Liver (tissue), 3 donors: Measurements from ENCODE around the gene SPTBN5.

ENCODE experiments used
- EGR1 ChIP-seq, 2 donors: IDR thresholded peaks; 2 replicates each; pipeline ENCODE4 v1.6.1; 2016 to 2018; ENCODE audit warnings: antibody characterized with exemption in 2 of 2, low read depth in 2 of 2
- RAD21 ChIP-seq, 2 donors: IDR thresholded peaks; 2 replicates each; pipeline ENCODE4 v1.6.1; 2016; ENCODE audit warnings: antibody characterized with exemption in 2 of 2, mild to moderate bottlenecking in 2 of 2
- SP1 ChIP-seq: IDR thresholded peaks from 2 replicates; pipeline ENCODE4 v1.6.1; 2018; ENCODE audit warnings: antibody characterized with exemption, mild to moderate bottlenecking
- TF ChIP-seq, protein P1 (sequence below): fragments of 150-350 bp; IDR thresholded peaks from 2 replicates; pipeline ENCODE4 v1.5.1; 2017; ENCODE audit warnings: improper control_type of control experiment, low read depth, low read length; ENCODE audit not compliant: missing input control
- donor health status: healthy.
- donor health status: healthy.

DNA sequence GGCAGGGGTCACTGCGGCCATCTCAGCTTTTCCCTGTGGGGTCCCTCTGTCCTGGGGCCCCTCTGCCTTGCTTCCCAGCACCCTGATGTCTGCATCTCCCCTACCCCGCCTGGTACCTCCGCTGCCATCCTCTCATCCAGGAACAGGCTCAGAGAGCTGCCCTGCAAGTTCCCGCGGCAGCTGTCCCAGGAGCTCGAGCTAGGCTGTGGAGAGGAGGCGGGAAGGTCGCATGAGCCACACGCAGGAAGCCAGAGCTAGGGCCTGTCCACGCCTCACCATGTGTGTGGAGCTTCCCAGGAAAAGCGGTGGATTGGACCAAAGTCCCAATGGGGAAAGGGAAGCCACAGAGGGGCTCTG lies 42.7 kb downstream of the SPTBN5 start:
- TF ChIP-seq SP1 (no peak), RAD21 (IDR thresholded peaks at IDR 0.05) (no peak), EGR1 (IDR thresholded peaks at IDR 0.05; ENCODE audit: low read depth in 2 of 2) (no peak)
- TF ChIP-seq, protein P1, sequence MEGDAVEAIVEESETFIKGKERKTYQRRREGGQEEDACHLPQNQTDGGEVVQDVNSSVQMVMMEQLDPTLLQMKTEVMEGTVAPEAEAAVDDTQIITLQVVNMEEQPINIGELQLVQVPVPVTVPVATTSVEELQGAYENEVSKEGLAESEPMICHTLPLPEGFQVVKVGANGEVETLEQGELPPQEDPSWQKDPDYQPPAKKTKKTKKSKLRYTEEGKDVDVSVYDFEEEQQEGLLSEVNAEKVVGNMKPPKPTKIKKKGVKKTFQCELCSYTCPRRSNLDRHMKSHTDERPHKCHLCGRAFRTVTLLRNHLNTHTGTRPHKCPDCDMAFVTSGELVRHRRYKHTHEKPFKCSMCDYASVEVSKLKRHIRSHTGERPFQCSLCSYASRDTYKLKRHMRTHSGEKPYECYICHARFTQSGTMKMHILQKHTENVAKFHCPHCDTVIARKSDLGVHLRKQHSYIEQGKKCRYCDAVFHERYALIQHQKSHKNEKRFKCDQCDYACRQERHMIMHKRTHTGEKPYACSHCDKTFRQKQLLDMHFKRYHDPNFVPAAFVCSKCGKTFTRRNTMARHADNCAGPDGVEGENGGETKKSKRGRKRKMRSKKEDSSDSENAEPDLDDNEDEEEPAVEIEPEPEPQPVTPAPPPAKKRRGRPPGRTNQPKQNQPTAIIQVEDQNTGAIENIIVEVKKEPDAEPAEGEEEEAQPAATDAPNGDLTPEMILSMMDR, result no peak
